Memory B cell (primary cell): ENCODE results near the gene MRAP2.
"Not testable (repeated sequence)": the region's sequence is repeated elsewhere in the genome, so short reads cannot be mapped to it uniquely, and the experiment has no call there.

Experiments used
- ATAC-seq: fragments of 150-1000 bp; cut with Tn5 transposase; 2 replicates; pipeline ENCODE4 v1.10.0; 2021; ENCODE audit warnings: low read depth, mild to moderate bottlenecking, moderate library complexity
- DNase-seq, 2 donors: peaks; one replicate each; pipeline ENCODE4 v3.0.0; 2022; ENCODE audit warnings: low spot score in 2 of 2
- H3K27ac Mint-ChIP-seq: one replicate; pipeline ENCODE4 v1.8.0; 2022; ENCODE audit warnings: mild to moderate bottlenecking, moderate library complexity, mixed read lengths
- H3K27me3 Mint-ChIP-seq: one replicate; pipeline ENCODE4 v1.8.0; 2022; ENCODE audit warnings: mixed read lengths
- H3K36me3 Mint-ChIP-seq: one replicate; pipeline ENCODE4 v1.8.0; 2022; ENCODE audit warnings: mild to moderate bottlenecking, mixed read lengths
- H3K4me1 Mint-ChIP-seq: one replicate; pipeline ENCODE4 v1.8.0; 2022; ENCODE audit warnings: mixed read lengths
- H3K4me3 Mint-ChIP-seq: one replicate; pipeline ENCODE4 v1.8.0; 2022; ENCODE audit warnings: mild to moderate bottlenecking, moderate library complexity, mixed read lengths
- H3K9me3 Mint-ChIP-seq: one replicate; pipeline ENCODE4 v1.8.0; 2022; ENCODE audit warnings: mixed read lengths

The MRAP2 gene

DNA sequence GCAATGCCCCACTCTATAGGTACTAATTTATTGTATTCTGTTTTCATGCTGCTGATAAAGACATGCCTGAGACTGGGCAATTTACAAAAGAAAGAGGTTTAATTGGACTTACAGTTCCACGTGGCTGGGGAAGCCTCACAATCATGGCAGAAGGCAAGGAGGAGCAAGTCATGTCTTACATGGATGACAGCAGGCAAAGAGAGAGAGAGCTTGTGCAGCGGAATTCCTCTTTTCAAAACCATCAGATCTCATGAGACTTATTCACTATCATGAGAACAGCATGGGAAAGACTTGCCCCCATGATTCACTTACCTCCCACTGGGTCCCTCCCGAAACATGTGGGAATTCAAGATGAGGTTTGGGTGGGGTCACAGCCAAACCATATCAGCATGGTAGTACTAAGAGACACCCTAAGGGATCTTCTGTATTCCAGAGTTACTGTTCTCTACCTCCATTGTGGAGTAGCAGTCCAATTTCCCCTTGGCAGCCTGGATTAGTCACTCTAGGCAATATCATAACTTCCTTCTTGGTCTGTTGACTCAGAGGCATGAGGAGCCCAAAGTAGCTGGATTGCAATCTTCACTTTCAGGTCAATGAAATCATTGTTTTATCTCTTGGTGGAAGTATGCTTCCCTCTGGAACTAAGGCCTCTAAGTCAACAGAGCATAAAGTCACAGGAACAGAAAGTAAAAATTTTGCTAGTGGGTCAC, 71.8 kb downstream of the MRAP2 start:
- not testable (repeated sequence) for H3K4me3 Mint-ChIP-seq, H3K27ac Mint-ChIP-seq, H3K9me3 Mint-ChIP-seq, ATAC-seq, H3K4me1 Mint-ChIP-seq, DNase-seq, H3K36me3 Mint-ChIP-seq
- H3K27me3 Mint-ChIP-seq, result peaks cover 13% of the 10 kb centered on the region

DNA sequence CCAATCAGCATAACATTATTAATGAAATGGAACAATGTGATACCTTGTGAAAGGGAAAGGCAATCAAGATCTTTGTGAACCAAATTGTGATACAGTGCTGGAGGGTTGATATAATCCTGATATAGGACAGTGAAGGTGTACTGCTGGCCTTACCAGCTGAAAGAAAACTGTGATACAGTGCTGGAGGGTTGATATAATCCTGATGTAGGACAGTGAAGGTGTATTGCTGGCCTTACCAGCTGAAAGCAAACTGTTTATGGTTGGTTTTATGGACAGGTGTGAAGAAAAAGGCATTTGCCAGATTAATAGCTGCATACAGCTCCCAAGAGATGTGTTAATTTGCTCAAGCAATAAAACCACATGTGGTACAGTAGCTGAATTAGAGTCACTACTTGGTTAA, 73.9 kb downstream of the MRAP2 start:
- no peak for DNase-seq
- H3K36me3 Mint-ChIP-seq, result no peaks in the 10 kb centered on the region
- H3K27me3 Mint-ChIP-seq, result peaks cover 7% of the 10 kb centered on the region
- peaks cover 1% of the 10 kb centered on the region for H3K9me3 Mint-ChIP-seq
- ATAC-seq, result no peak
- H3K27ac Mint-ChIP-seq, result no peak overlapping the region
- no peak overlapping the region for H3K4me3 Mint-ChIP-seq
- H3K4me1 Mint-ChIP-seq, result no peaks in the 10 kb centered on the region

DNA sequence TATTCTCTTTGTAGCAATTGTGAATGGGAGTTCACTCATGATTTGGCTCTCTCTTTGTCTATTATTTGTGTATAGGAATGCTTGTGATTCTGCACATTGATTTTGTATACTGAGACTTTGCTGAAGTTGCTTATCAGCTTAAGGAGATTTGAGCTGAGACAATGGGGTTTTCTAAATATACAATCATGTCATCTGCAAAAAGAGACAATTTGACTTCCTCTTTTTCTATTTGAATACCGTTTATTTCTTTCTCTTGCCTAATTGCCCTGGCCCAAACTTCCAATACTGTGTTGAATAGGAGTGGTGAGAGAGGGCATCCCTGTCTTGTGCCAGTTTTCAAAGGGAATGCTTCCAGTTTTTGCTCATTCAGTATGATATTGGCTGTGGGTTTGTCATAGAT, 77.8 kb downstream of the MRAP2 start:
- DNase-seq, H3K27ac Mint-ChIP-seq, H3K9me3 Mint-ChIP-seq, H3K27me3 Mint-ChIP-seq, H3K4me3 Mint-ChIP-seq, ATAC-seq, H3K36me3 Mint-ChIP-seq, H3K4me1 Mint-ChIP-seq: not testable (repeated sequence)

DNA sequence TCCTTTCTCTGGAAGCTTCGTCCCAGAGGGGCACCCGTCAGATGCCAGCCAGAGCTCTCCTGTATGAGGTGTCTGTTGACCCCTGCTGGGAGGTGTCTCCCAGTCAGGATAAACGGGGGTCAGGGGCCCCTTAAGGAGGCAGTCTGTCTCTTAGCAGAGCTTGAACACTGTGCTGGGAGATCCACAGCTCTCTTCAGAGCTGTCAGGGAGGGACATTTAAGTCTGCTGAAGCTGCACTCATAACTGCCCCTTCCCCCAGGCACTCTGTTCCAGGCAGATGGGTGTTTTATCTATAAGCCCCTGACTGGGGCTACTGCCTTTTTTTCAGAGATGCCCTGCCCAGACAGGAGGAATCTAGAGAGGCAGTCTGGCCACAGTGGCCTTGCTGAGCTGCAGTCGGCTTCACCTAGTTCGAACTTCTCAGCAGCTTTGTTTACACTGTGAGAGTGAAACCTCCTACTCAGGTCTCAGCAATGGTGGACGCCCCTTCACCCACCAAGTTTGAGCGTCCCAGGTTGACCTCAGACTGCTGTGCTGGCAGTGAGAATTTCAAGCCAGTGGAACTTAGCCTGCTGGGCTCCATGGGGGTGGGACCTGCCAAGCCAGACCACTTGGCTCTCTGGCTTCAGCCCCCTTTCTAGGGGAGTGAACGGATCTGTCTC, 81.5 kb downstream of the MRAP2 start:
- H3K27me3 Mint-ChIP-seq, H3K4me1 Mint-ChIP-seq: not testable (repeated sequence)

DNA sequence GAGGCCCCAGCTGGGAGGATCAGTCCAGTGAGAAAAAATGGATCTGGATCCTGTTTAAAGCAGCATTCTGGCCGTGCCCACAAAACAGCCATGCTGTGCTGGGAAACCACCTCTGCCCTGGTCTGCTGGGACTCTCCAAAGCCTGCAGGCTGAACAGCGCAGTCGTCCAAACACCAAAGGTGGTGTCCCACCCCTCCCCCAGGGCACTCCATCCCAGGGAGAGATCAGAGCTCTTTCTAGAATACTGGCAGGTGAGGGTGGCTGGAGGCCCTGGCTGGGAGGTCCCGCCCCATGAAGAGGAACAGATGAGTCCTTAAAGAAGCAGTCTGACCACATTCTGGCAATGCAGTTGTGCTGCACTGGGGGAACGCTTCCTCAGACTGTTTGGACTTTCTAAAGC, 84.6 kb downstream of the MRAP2 start:
- DNase-seq, result no peak
- H3K27me3 Mint-ChIP-seq, result peaks cover 1% of the 10 kb centered on the region
- no peak overlapping the region for H3K4me3 Mint-ChIP-seq
- peaks cover 7% of the 10 kb centered on the region for H3K36me3 Mint-ChIP-seq
- no peak for ATAC-seq
- no peak overlapping the region for H3K27ac Mint-ChIP-seq
- H3K4me1 Mint-ChIP-seq, result no peaks in the 10 kb centered on the region
- H3K9me3 Mint-ChIP-seq, result peaks cover 10% of the 10 kb centered on the region

More for the DNA sequence above, 81.5 kb downstream of the MRAP2 start:
- H3K4me3 Mint-ChIP-seq, ATAC-seq, DNase-seq, H3K36me3 Mint-ChIP-seq, H3K27ac Mint-ChIP-seq: not testable (repeated sequence)
- peaks cover 11% of the 10 kb centered on the region for H3K9me3 Mint-ChIP-seq

DNA sequence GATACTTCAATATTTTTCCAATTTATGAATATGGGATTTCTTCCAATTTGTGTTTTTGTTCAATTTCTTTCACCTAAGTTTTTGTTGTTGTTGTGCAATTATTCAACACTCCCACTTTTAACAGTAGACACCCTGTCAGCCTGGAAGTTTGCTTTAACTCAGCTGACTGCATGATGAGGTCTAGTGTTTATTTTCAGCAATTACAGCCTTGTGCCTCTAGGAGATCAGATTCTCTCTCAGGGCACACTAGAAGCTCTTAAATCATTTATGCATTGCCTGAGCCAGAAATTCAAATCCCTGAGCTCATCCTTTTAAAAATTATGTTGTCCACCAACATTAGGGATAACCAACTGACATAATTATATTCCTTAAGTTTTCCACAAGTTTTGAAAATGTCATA, 85.7 kb downstream of the MRAP2 start:
- H3K4me1 Mint-ChIP-seq, result no peaks in the 10 kb centered on the region

DNA sequence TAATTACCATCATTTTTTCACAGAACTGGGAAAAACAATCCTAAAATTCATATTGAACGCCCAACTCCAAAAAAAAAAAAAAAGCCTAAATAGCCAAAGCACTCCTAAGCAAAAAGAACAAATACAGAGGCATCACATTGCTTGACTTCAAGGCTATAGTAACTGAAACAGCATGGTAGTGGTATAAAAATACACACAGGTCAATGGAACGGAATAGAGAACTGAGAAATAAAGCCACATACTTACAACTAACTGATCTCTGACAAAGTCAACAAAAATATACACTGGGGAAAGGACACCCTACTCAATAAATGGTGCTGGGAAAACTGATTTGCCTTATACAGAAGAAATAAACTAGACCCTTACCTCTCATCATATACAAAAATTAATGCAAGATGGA, 89.6 kb downstream of the MRAP2 start:
- ATAC-seq (no peak), DNase-seq (no peak)
- H3K27ac Mint-ChIP-seq, result no peak overlapping the region
- H3K36me3 Mint-ChIP-seq, result peaks cover 23% of the 10 kb centered on the region
- no peaks in the 10 kb centered on the region for H3K27me3 Mint-ChIP-seq
- H3K4me1 Mint-ChIP-seq, result no peaks in the 10 kb centered on the region
- H3K4me3 Mint-ChIP-seq, result no peak overlapping the region
- H3K9me3 Mint-ChIP-seq, result peaks cover 4% of the 10 kb centered on the region

More for the DNA sequence above, 85.7 kb downstream of the MRAP2 start:
- DNase-seq (no peak), ATAC-seq (no peak)
- Mint-ChIP-seq H3K27me3 (no peaks in the 10 kb centered on the region), H3K4me3 (no peak overlapping the region), H3K27ac (no peak overlapping the region), H3K9me3 (peaks cover 10% of the 10 kb centered on the region), H3K36me3 (peaks cover 11% of the 10 kb centered on the region)

DNA sequence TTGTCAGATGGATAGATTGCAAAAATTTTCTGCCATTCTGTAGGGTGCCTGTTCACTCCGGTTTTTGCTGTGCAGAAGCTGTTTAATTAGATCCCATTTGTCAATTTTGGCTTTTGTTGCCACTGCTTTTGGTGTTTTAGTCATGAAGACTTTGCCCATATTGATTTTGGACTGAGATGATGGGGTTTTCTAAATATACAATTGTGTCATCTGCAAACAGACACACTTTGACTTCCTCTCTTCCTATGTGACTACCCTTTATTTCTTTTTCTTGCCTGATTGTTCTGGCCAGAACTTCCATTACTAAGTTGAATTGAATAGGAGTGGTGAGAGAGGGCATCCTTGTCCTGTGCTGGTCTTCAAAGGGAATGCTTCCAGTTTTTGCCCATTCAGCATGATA, 96.0 kb downstream of the MRAP2 start:
- not testable (repeated sequence) for H3K27me3 Mint-ChIP-seq, H3K4me1 Mint-ChIP-seq, H3K4me3 Mint-ChIP-seq, ATAC-seq, H3K27ac Mint-ChIP-seq, H3K9me3 Mint-ChIP-seq, DNase-seq
- H3K36me3 Mint-ChIP-seq, result peaks cover 28% of the 10 kb centered on the region

DNA sequence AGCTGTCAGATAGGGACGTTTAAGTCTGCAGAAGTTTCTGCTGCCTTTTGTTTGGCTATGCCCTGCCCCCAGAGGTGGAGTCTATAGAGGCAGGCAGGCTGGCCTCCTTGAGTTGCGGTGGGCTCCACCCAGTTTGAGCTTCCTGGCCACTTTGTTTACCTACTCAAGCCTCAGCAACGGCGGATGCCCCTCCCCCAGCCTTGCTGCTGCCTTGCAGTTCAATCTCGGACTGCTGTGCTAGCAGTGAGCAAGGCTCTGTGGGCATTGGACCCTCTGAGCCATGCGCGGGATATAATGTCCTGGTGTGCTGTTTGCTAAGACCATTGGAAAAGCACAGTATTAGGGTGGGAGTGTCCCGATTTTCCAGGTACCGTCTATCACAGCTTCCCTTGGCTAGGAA, 99.8 kb downstream of the MRAP2 start:
- H3K36me3 Mint-ChIP-seq, result peaks cover 28% of the 10 kb centered on the region
- H3K9me3 Mint-ChIP-seq, H3K27ac Mint-ChIP-seq, H3K4me3 Mint-ChIP-seq, DNase-seq, H3K27me3 Mint-ChIP-seq, ATAC-seq, H3K4me1 Mint-ChIP-seq: not testable (repeated sequence)

DNA sequence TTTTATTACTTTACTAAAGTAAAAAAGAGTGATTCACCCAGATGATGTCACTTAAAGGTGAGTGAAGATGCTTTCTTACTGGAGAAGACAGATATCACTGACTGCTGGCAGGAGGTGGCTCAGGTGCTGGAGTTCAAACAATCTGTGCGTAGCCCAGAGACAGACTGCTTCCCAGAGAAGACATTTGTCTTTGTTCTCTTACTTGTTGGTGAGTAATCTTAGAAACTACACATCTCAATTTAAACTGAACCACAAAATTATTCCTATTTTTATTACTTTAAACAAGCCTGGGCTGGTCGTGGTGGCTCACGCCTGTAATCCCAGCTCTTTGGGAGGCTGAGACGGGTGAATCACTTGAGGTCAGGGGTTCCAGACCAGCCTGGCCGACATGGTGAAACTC, 101.7 kb downstream of the MRAP2 start:
- no peak for ATAC-seq
- Mint-ChIP-seq H3K36me3 (peaks cover 34% of the 10 kb centered on the region), H3K4me1 (no peaks in the 10 kb centered on the region), H3K4me3 (no peak overlapping the region), H3K9me3 (peaks cover 7% of the 10 kb centered on the region), H3K27ac (no peak overlapping the region), H3K27me3 (no peaks in the 10 kb centered on the region)
- DNase-seq, result no peak

DNA sequence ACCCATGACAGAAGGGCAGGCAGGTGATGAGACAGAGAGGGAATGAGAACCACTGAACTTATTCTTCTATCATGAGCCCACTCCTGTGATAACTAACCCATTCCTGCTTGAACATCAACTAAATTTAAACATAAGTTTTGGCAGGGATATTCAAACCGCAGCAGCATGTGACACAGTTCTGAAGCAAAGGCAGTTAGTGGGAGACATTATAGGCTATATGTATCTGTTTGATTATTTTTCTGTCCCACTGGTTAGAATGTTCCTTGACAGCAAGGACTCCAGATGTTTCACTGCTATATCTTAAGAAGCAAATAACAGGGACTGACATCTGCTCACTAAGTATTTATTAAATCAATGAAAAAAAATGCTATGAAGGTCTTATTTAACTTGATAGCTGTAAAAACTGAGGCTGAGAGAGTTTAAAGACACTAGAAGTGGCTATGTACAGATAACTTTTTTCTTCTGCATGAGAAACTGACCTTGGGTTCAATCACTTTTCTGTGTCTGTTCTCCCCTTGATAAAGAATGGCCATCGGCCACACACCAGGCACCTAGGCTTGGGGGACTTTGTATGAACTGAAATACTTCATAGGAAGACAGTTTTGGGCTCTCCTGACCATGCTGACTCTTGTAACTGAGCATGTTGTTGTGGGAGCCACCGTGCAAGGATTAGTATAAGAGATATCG, 102.9 kb downstream of the MRAP2 start:
- H3K27me3 Mint-ChIP-seq, result no peaks in the 10 kb centered on the region
- H3K4me3 Mint-ChIP-seq, result no peak overlapping the region
- DNase-seq, result no peak
- no peak for ATAC-seq
- H3K36me3 Mint-ChIP-seq, result peaks cover 34% of the 10 kb centered on the region
- no peak overlapping the region for H3K27ac Mint-ChIP-seq
- no peaks in the 10 kb centered on the region for H3K9me3 Mint-ChIP-seq
- H3K4me1 Mint-ChIP-seq, result no peaks in the 10 kb centered on the region

DNA sequence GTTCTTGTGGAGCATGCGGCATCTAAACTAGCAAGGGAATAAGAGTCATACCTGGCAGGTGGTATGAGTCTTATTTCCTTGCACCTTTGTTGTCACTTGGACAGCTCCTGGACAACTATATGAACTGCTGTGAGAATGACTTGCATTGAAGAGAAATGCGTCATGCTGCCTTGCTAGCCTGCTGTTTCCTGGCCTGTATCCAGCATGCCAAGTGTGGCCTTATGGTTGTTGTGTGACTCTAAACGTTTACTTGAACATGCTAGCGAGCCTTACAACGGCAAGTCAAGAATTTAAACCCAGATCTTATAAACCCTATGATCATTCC, 103.4 kb downstream of the MRAP2 start:
- H3K27me3 Mint-ChIP-seq, result no peaks in the 10 kb centered on the region
- DNase-seq, result no peak
- H3K9me3 Mint-ChIP-seq, result no peaks in the 10 kb centered on the region
- ATAC-seq, result no peak
- H3K36me3 Mint-ChIP-seq, result peaks cover 34% of the 10 kb centered on the region
- no peaks in the 10 kb centered on the region for H3K4me1 Mint-ChIP-seq
- no peak overlapping the region for H3K4me3 Mint-ChIP-seq
- H3K27ac Mint-ChIP-seq, result no peak overlapping the region

DNA sequence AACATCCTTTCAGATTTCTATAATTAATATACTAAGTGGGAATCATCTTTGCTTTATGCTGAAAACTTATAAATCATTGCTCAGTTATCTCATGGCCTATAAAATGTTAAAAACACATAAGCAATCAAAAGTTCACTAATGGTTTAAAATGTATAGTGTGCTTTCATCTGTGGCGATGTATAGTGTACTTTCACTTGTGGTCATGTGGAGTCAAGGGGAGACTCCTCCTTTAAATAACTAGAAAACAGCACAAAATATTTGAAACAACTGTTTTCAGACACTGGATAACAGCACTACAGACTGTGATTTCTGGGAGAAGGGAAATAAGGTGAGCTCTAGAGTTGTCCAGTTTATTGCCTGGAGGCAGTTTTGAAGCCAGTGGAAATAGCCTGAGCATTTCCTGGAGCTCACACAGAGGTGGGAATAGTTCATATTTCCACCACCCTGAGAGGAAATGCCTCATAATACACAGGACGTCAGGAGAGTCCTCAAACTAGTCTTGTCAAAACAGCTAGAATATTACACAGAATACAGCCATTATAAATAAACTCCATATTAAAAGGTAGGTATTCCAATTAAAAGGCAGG, 104.5 kb downstream of the MRAP2 start:
- Mint-ChIP-seq H3K27me3 (no peaks in the 10 kb centered on the region), H3K36me3 (peaks cover 26% of the 10 kb centered on the region), H3K4me1 (no peaks in the 10 kb centered on the region), H3K9me3 (no peaks in the 10 kb centered on the region), H3K27ac (no peak overlapping the region), H3K4me3 (no peak overlapping the region)
- DNase-seq (no peak), ATAC-seq (no peak)

DNA sequence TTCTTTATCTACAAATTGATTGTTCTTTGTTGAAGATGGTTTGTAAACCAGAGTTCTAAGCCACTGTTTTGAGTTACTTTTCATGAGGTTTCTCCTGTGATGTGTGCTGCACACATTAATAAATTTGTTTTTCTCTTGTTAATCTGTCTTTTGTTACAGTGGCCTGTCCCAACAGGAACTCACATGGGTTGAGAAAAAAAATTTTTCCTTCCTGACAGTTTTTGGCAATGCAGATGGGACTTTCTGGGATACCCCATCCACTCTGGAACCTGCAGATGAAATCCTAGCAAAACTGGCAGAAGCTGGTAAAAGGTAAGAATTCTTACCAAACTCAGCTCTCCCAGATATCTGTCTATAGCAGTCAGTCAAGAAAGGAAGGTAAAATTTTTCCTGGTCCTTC, 105.7 kb downstream of the MRAP2 start:
- H3K4me3 Mint-ChIP-seq, result no peak overlapping the region
- H3K4me1 Mint-ChIP-seq, result no peaks in the 10 kb centered on the region
- H3K9me3 Mint-ChIP-seq, result no peaks in the 10 kb centered on the region
- no peaks in the 10 kb centered on the region for H3K27me3 Mint-ChIP-seq
- no peak for DNase-seq
- no peak overlapping the region for H3K27ac Mint-ChIP-seq
- ATAC-seq, result no peak
- H3K36me3 Mint-ChIP-seq, result peaks cover 25% of the 10 kb centered on the region
